ENCODE data around the gene ZNF608. TPM values are rescaled to one million over a fixed set of nuclear protein-coding genes. Genes with fewer than 3 reads are reported as not detected.

Gene ZNF608
- total and polyA plus RNA-seq, 4 donors = 1.4 to 7.6 (median 3.2) TPM

DNA sequence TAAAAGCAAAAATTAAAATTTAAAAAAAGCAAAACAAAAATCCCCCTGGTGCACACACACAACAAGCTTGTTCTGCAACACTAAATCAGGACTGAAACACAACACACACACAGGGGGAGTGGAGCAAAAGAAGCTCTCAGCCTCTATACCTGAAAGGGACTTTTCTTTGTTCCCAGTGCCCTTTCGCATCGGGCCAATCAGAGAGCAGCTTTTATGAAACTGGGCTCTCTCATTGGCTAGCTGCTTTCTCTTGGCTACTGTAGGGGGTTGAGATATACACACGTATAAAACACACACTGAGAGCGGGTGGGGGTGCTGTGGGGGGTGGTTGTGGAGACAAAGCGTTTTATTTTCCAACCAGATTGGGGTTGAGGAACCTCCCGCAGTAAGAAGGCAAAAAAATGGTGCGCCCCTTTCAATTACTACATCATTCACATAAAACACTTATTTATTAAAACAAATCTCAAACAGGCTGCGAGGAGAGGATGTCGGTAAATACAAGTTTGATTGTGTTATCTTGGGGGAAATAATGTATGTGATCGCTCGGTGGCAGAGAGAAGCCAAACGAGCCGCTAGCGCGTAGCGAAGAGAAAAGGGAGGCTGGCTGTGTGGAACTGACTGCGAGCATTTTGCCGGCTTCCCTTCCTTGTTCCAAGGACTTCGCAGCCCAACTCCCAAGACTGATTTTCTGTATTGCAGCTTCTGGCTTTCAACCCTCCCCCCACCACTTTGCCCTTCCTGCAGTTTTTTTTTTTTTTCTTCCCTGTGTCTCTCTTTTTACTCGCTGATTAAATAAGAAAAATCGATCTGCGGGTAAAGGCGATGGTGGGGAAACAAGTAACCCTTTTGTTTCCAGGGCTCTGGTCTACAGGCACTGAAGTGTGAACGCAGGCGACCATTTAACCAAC lies 2.5 kb upstream of the ZNF608 start:
- Histone ChIP-seq H3K36me3 (ENCODE audit: control insufficient read depth in 4 of 4, insufficient read depth in 3 of 4, low read depth in 1 of 4, low read length in 3 of 4) (no peaks in the 10 kb centered on the region), H3K27me3 (ENCODE audit: control insufficient read depth in 4 of 4, insufficient read depth in 4 of 4, low read length in 3 of 4) (no peaks in the 10 kb centered on the region), H3K9ac (ENCODE audit: low read depth in 1 of 2, low read length in 2 of 2) (peak overlapping the region in 1 of 2 donors; percentile 86), H3K4me3 (ENCODE audit: low read depth in 1 of 3, low read length in 3 of 3) (peak overlapping the region; percentile 67 to 88 (median 72)), H3K9me3 (ENCODE audit: control insufficient read depth in 4 of 4, low read length in 3 of 4) (no peaks in the 10 kb centered on the region), H3K4me1 (ENCODE audit: control insufficient read depth in 4 of 4, insufficient read depth in 4 of 4, low read length in 3 of 4) (peaks cover 0 to 38% (median 16%) of the 10 kb centered on the region in 4 donors), H3K27ac (ENCODE audit: low read depth in 1 of 2, low read length in 2 of 2) (peak overlapping the region; percentile 94 to 96)
- 3% methylated on average over 25 of the region's 25 CpGs for WGBS
- DNase-seq (ENCODE audit: low spot score) = peak; percentile 65
- TF ChIP-seq MAX (IDR thresholded peaks at IDR 0.05) = no peak
- TF ChIP-seq TAF1 (conservative IDR thresholded peaks at IDR 0.05) = peak; percentile 98
- peak; percentile 22 to 61 for TF ChIP-seq JUND (IDR thresholded peaks at IDR 0.05)
- peak; percentile 41 to 72 for TF ChIP-seq RAD21 (IDR thresholded peaks at IDR 0.05)
- no peak for TF ChIP-seq FOXA1 (IDR thresholded peaks at IDR 0.05)
- TF ChIP-seq RXRA (IDR thresholded peaks at IDR 0.05) = peak; percentile 51 to 59
- no peak for TF ChIP-seq CTCF (IDR thresholded peaks at IDR 0.05; ENCODE audit: low read depth, low read length, missing input control)
- TF ChIP-seq EGR1 (IDR thresholded peaks at IDR 0.05; ENCODE audit: low read depth in 2 of 2) = no peak
- TF ChIP-seq, protein P1, sequence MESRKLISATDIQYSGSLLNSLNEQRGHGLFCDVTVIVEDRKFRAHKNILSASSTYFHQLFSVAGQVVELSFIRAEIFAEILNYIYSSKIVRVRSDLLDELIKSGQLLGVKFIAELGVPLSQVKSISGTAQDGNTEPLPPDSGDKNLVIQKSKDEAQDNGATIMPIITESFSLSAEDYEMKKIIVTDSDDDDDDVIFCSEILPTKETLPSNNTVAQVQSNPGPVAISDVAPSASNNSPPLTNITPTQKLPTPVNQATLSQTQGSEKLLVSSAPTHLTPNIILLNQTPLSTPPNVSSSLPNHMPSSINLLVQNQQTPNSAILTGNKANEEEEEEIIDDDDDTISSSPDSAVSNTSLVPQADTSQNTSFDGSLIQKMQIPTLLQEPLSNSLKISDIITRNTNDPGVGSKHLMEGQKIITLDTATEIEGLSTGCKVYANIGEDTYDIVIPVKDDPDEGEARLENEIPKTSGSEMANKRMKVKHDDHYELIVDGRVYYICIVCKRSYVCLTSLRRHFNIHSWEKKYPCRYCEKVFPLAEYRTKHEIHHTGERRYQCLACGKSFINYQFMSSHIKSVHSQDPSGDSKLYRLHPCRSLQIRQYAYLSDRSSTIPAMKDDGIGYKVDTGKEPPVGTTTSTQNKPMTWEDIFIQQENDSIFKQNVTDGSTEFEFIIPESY (IDR thresholded peaks at IDR 0.05) = peak; percentile 27
- TF ChIP-seq NR2F2 (IDR thresholded peaks at IDR 0.05) = peak; percentile 21
- peak; percentile 0 for TF ChIP-seq HNF4G (IDR thresholded peaks at IDR 0.05)
- TF ChIP-seq SP1 (IDR thresholded peaks at IDR 0.05) = peak; percentile 32
- TF ChIP-seq FOXA2 (IDR thresholded peaks at IDR 0.05) = peak; percentile 8
- TF ChIP-seq REST (IDR thresholded peaks at IDR 0.05) = peak; percentile 52
- TF ChIP-seq YY1 (IDR thresholded peaks at IDR 0.05) = peak; percentile 66
- TF ChIP-seq, protein P2, sequence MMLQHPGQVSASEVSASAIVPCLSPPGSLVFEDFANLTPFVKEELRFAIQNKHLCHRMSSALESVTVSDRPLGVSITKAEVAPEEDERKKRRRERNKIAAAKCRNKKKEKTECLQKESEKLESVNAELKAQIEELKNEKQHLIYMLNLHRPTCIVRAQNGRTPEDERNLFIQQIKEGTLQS (IDR thresholded peaks at IDR 0.05) = peak; percentile 51
- TF ChIP-seq HNF4A (conservative IDR thresholded peaks at IDR 0.05) = peak; percentile 47 to 49
- TF ChIP-seq GABPA (IDR thresholded peaks at IDR 0.05 in 1 of 2, conservative IDR thresholded peaks at IDR 0.05 in 1 of 2) = no peak

Measured in liver (tissue), 9 donors.